ENCODE results near the gene SPAG5. TPM values are rescaled to one million over a fixed set of nuclear protein-coding genes. Genes with fewer than 3 reads are reported as not detected.

SPAG5 gene
- total and polyA plus RNA-seq, 9 of the 15 experiments (the other 6 are each of a cell fraction or from before 2014, with no cell fraction given), result 94.4 to 286 (median 151) TPM

DNA sequence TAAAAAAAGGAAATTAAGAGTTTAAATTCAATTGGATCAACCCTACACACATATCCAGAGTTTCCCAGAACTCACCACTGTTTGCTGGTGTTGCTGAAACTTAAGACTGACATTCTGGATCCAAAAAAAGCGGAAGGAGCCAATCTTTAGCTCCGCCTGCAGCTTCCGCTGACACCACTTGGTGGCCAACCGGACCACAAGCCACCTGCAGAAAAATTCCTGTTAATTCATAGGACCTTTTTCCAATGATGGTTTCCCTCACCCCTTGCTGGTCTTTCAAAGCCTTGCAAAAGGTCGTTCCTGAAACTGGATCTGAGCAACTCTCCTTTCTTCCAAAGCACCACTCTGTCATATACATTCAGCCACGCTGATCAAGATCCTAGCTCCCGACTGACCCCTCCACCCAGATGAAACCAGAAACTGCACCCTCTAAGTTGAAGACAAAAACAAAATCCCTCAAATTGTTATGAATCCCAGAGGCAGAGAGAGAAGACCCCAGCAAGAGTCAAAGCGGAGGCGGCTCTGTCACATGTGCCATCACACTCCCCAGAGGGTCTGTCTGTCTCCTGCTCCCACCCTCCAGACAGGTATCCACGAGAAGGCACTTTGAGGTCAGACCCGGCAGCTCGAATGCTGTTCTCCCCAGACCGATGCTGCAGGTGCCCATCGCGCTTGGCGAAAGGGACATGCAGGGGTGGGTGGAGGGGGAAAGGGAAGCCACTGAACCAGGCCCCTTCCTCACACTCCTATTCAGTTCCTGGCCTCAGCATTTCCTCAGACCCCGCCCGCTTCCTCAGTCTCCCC, 45.4 kb upstream of the SPAG5 start (continued):
- TF ChIP-seq, protein P1, sequence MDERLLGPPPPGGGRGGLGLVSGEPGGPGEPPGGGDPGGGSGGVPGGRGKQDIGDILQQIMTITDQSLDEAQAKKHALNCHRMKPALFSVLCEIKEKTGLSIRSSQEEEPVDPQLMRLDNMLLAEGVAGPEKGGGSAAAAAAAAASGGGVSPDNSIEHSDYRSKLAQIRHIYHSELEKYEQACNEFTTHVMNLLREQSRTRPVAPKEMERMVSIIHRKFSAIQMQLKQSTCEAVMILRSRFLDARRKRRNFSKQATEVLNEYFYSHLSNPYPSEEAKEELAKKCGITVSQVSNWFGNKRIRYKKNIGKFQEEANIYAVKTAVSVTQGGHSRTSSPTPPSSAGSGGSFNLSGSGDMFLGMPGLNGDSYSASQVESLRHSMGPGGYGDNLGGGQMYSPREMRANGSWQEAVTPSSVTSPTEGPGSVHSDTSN (CRISPR knock-in tag; IDR thresholded peaks at IDR 0.05; ENCODE audit: low read depth), result no peak
- TF ChIP-seq, protein P1 (tag; conservative IDR thresholded peaks at IDR 0.05; ENCODE audit: low read depth), result peak; percentile 24; the same call in 1 of the 2 replicates
- TF ChIP-seq ZNF354B (CRISPR knock-in tag; IDR thresholded peaks at IDR 0.05), result no peak
- TF ChIP-seq TRIM28 (IDR thresholded peaks at IDR 0.05), result no peak
- TF ChIP-seq SOX6 (IDR thresholded peaks at IDR 0.05), result no peak
- TF ChIP-seq, protein P2, sequence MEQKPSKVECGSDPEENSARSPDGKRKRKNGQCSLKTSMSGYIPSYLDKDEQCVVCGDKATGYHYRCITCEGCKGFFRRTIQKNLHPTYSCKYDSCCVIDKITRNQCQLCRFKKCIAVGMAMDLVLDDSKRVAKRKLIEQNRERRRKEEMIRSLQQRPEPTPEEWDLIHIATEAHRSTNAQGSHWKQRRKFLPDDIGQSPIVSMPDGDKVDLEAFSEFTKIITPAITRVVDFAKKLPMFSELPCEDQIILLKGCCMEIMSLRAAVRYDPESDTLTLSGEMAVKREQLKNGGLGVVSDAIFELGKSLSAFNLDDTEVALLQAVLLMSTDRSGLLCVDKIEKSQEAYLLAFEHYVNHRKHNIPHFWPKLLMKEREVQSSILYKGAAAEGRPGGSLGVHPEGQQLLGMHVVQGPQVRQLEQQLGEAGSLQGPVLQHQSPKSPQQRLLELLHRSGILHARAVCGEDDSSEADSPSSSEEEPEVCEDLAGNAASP (IDR thresholded peaks at IDR 0.05), result no peak
- TF ChIP-seq SMAD3 (CRISPR knock-in tag; conservative IDR thresholded peaks at IDR 0.05), result no peak
- TF ChIP-seq IFI16 (CRISPR knock-in tag; IDR thresholded peaks at IDR 0.05), result 0 out of 2 replicates have a peak, but pooled peaks have one; percentile 34
- peak; percentile 61 to 87; a peak in 2 of 4 replicates for TF ChIP-seq SIN3A (IDR thresholded peaks at IDR 0.05; ENCODE audit: borderline replicate concordance in 2 of 2, control insufficient read depth in 1 of 2, low read depth in 2 of 2, low read length in 2 of 2)
- TF ChIP-seq GATAD2A (IDR thresholded peaks at IDR 0.05), result no peak
- TF ChIP-seq, protein P3, sequence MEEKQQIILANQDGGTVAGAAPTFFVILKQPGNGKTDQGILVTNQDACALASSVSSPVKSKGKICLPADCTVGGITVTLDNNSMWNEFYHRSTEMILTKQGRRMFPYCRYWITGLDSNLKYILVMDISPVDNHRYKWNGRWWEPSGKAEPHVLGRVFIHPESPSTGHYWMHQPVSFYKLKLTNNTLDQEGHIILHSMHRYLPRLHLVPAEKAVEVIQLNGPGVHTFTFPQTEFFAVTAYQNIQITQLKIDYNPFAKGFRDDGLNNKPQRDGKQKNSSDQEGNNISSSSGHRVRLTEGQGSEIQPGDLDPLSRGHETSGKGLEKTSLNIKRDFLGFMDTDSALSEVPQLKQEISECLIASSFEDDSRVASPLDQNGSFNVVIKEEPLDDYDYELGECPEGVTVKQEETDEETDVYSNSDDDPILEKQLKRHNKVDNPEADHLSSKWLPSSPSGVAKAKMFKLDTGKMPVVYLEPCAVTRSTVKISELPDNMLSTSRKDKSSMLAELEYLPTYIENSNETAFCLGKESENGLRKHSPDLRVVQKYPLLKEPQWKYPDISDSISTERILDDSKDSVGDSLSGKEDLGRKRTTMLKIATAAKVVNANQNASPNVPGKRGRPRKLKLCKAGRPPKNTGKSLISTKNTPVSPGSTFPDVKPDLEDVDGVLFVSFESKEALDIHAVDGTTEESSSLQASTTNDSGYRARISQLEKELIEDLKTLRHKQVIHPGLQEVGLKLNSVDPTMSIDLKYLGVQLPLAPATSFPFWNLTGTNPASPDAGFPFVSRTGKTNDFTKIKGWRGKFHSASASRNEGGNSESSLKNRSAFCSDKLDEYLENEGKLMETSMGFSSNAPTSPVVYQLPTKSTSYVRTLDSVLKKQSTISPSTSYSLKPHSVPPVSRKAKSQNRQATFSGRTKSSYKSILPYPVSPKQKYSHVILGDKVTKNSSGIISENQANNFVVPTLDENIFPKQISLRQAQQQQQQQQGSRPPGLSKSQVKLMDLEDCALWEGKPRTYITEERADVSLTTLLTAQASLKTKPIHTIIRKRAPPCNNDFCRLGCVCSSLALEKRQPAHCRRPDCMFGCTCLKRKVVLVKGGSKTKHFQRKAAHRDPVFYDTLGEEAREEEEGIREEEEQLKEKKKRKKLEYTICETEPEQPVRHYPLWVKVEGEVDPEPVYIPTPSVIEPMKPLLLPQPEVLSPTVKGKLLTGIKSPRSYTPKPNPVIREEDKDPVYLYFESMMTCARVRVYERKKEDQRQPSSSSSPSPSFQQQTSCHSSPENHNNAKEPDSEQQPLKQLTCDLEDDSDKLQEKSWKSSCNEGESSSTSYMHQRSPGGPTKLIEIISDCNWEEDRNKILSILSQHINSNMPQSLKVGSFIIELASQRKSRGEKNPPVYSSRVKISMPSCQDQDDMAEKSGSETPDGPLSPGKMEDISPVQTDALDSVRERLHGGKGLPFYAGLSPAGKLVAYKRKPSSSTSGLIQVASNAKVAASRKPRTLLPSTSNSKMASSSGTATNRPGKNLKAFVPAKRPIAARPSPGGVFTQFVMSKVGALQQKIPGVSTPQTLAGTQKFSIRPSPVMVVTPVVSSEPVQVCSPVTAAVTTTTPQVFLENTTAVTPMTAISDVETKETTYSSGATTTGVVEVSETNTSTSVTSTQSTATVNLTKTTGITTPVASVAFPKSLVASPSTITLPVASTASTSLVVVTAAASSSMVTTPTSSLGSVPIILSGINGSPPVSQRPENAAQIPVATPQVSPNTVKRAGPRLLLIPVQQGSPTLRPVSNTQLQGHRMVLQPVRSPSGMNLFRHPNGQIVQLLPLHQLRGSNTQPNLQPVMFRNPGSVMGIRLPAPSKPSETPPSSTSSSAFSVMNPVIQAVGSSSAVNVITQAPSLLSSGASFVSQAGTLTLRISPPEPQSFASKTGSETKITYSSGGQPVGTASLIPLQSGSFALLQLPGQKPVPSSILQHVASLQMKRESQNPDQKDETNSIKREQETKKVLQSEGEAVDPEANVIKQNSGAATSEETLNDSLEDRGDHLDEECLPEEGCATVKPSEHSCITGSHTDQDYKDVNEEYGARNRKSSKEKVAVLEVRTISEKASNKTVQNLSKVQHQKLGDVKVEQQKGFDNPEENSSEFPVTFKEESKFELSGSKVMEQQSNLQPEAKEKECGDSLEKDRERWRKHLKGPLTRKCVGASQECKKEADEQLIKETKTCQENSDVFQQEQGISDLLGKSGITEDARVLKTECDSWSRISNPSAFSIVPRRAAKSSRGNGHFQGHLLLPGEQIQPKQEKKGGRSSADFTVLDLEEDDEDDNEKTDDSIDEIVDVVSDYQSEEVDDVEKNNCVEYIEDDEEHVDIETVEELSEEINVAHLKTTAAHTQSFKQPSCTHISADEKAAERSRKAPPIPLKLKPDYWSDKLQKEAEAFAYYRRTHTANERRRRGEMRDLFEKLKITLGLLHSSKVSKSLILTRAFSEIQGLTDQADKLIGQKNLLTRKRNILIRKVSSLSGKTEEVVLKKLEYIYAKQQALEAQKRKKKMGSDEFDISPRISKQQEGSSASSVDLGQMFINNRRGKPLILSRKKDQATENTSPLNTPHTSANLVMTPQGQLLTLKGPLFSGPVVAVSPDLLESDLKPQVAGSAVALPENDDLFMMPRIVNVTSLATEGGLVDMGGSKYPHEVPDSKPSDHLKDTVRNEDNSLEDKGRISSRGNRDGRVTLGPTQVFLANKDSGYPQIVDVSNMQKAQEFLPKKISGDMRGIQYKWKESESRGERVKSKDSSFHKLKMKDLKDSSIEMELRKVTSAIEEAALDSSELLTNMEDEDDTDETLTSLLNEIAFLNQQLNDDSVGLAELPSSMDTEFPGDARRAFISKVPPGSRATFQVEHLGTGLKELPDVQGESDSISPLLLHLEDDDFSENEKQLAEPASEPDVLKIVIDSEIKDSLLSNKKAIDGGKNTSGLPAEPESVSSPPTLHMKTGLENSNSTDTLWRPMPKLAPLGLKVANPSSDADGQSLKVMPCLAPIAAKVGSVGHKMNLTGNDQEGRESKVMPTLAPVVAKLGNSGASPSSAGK (IDR thresholded peaks at IDR 0.05), result no peak
- TF ChIP-seq SMARCC2 (IDR thresholded peaks at IDR 0.05; ENCODE audit: low read depth), result no peak
- TF ChIP-seq IRF2 (CRISPR knock-in tag; IDR thresholded peaks at IDR 0.05), result no peak

Measured in K562 (cell line).